Ishikawa (cell line): Measurements from ENCODE around the gene NUTF2.

Source experiments
- CEBPB ChIP-seq: IDR thresholded peaks from 2 replicates; pipeline ENCODE4 v1.6.1; 2012
- CREB1 ChIP-seq: IDR thresholded peaks from 2 replicates; pipeline ENCODE4 v1.6.1; 2012; ENCODE audit warnings: low read depth
- EGR1 ChIP-seq: IDR thresholded peaks from 2 replicates; pipeline ENCODE4 v1.6.1; 2012
- EP300 ChIP-seq: IDR thresholded peaks from 2 replicates; pipeline ENCODE4 v1.6.1; 2012; ENCODE audit warnings: borderline replicate concordance
- FOXM1 ChIP-seq: IDR thresholded peaks from 2 replicates; pipeline ENCODE4 v1.6.1; 2012; ENCODE audit warnings: low read depth, borderline replicate concordance
- MAX ChIP-seq: IDR thresholded peaks from 2 replicates; pipeline ENCODE4 v1.6.1; 2012
- NFIC ChIP-seq: IDR thresholded peaks from 2 replicates; pipeline ENCODE4 v1.6.1; 2012
- RAD21 ChIP-seq: IDR thresholded peaks from 2 replicates; pipeline ENCODE4 v1.6.1; 2012; ENCODE audit warnings: low read depth
- TAF1 ChIP-seq: IDR thresholded peaks from 2 replicates; pipeline ENCODE4 v1.6.1; 2012; ENCODE audit warnings: low read depth, mild to moderate bottlenecking
- TCF12 ChIP-seq: IDR thresholded peaks from 2 replicates; pipeline ENCODE4 v1.6.1; 2012; ENCODE audit warnings: low read depth
- TEAD4 ChIP-seq: IDR thresholded peaks from 2 replicates; pipeline ENCODE4 v1.6.1; 2012
- USF1 ChIP-seq: IDR thresholded peaks from 2 replicates; pipeline ENCODE4 v1.6.1; 2012
- YY1 ChIP-seq: IDR thresholded peaks from 2 replicates; pipeline ENCODE4 v1.6.1; 2012; ENCODE audit warnings: low read depth
- ZBTB7A ChIP-seq: IDR thresholded peaks from 2 replicates; pipeline ENCODE4 v1.6.1; 2012; ENCODE audit warnings: low read depth
- TF ChIP-seq, protein P1 (sequence below): IDR thresholded peaks from 2 replicates; pipeline ENCODE4 v1.6.1; 2012; ENCODE audit warnings: low read depth, mild to moderate bottlenecking

NUTF2 gene

DNA sequence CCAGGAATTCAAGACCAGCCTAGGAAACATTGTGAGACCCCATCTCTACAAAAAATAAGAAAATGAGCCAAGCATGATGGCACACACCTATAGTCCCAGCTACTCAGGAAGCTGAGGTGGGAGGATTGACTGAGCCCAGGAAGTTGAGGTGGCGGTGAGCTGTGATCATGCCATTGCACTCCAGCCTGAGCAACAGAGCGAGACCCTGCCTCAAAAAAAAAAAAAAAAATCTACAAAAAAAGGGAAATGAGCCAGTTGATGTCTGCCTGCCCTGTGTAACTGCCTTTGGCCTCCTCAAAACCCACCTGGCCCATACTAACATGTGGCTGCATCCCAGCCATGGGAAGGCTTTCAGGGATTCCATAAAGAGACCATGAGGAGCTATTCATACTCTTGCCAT is 44.9 kb upstream of the NUTF2 start:
- TF ChIP-seq RAD21: no peak
- TF ChIP-seq CREB1: no peak
- no peak for TF ChIP-seq USF1
- TF ChIP-seq TEAD4: no peak
- TF ChIP-seq, protein P1, sequence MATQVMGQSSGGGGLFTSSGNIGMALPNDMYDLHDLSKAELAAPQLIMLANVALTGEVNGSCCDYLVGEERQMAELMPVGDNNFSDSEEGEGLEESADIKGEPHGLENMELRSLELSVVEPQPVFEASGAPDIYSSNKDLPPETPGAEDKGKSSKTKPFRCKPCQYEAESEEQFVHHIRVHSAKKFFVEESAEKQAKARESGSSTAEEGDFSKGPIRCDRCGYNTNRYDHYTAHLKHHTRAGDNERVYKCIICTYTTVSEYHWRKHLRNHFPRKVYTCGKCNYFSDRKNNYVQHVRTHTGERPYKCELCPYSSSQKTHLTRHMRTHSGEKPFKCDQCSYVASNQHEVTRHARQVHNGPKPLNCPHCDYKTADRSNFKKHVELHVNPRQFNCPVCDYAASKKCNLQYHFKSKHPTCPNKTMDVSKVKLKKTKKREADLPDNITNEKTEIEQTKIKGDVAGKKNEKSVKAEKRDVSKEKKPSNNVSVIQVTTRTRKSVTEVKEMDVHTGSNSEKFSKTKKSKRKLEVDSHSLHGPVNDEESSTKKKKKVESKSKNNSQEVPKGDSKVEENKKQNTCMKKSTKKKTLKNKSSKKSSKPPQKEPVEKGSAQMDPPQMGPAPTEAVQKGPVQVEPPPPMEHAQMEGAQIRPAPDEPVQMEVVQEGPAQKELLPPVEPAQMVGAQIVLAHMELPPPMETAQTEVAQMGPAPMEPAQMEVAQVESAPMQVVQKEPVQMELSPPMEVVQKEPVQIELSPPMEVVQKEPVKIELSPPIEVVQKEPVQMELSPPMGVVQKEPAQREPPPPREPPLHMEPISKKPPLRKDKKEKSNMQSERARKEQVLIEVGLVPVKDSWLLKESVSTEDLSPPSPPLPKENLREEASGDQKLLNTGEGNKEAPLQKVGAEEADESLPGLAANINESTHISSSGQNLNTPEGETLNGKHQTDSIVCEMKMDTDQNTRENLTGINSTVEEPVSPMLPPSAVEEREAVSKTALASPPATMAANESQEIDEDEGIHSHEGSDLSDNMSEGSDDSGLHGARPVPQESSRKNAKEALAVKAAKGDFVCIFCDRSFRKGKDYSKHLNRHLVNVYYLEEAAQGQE: no peak
- TF ChIP-seq TAF1: no peak
- no peak for TF ChIP-seq ZBTB7A
- no peak for TF ChIP-seq EP300
- TF ChIP-seq NFIC: no peak
- TF ChIP-seq FOXM1: no peak
- no peak for TF ChIP-seq MAX

GRCh38 chr16:67803894-67804293 is 42.8 kb upstream of the NUTF2 start:
- no peak for TF ChIP-seq RAD21
- TF ChIP-seq FOXM1: no peak
- TF ChIP-seq ZBTB7A: no peak
- TF ChIP-seq, protein P1: no peak
- no peak for TF ChIP-seq TEAD4
- TF ChIP-seq CREB1: no peak
- TF ChIP-seq TCF12: no peak
- no peak for TF ChIP-seq YY1
- TF ChIP-seq NFIC: no peak
- TF ChIP-seq EGR1: no peak
- TF ChIP-seq MAX: no peak

DNA sequence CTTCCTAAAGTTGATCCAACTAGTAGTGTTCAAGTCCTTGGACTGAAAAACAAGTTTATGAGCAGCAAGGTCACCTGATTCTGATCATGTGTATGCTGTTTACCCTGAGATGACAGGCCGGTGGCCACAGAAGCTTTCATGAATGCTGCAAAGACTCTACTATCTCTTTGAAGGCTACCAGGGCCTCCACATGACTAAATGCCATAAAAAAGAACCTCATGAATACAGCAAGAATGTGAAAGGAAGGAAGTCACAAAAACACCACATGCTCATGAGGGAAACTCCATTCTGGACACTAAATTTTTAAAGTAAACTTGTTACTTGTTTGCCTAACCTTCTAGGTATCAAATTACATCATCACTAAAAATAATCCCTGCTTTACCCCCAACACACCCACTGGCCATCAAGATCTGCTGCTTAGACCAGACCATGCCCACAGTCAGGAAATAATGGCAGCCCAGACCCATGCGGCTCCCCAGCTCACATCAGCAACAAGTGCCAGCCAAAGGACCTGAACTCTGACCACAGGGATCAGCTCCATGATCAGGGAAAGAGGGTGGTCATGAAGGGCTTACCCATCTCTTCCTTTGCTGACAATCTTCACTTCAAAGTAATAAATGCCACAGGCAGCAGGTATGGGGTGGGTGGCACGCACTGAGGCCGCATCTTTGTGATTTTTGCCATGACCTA is 41.7 kb upstream of the NUTF2 start:
- TF ChIP-seq CEBPB (no peak), ZBTB7A (no peak), NFIC (no peak), EGR1 (no peak)

- TF ChIP-seq TAF1 (no peak), EP300 (no peak), MAX (no peak), EGR1 (no peak)
Measured at GRCh38 chr16:67805718-67806427, 40.9 kb upstream of the NUTF2 start.

- TF ChIP-seq RAD21 (no peak), FOXM1 (no peak), EGR1 (peak; percentile 28; the same call in 1 of the 2 replicates), CEBPB (peak; percentile 61), YY1 (peak; percentile 94), CREB1 (peak; percentile 20; the same call in 1 of the 2 replicates), TAF1 (peak; percentile 100), EP300 (no peak; the same call in 1 of the 2 replicates), TEAD4 (no peak), ZBTB7A (peak; percentile 79; the same call in 1 of the 2 replicates), TCF12 (peak; percentile 70), NFIC (no peak), USF1 (no peak), MAX (no peak; the same call in none of the 2 replicates)
- TF ChIP-seq, protein P1: 0 out of 2 replicates have a peak, but pooled peaks have one; percentile 21
Measured at GRCh38 chr16:67806428-67807147, 40.1 kb upstream of the NUTF2 start, which contains the start of the genes RANBP10 and TSNAXIP1. Gene RANBP10, minus strand, starts transcription at chr16:67806560. Its CDS starts 24 bp downstream, at chr16:67806536. Gene TSNAXIP1, plus strand, starts transcription at chr16:67806889. Its CDS starts 261 bp downstream, at chr16:67807150.
